Cardiac fibroblast (primary cell): Measurements from ENCODE around the gene EYA4.

Experiments used
- DNase-seq, 2 donors: peaks; one replicate each; pipeline versions ENCODE4 v3.0.0 to v3.0.0-alpha.2; 2010; ENCODE audit warnings: low read depth in 2 of 2
- H3K4me3 ChIP-seq, 2 donors: replicated peaks in 1 of 2; 1 replicate in 1 of 2; 2 replicates in 1 of 2; pipeline ENCODE4 v1.5.1; 2011; ENCODE audit warnings: low read depth in 2 of 2, low read length in 2 of 2, mild to moderate bottlenecking in 2 of 2, moderate library complexity in 1 of 2
- TF ChIP-seq, protein P1 (sequence below): IDR thresholded peaks from one replicate; pipeline ENCODE4 v1.5.1; 2011; ENCODE audit warnings: low read depth, mild to moderate bottlenecking, low read length, inconsistent platforms

EYA4 gene

DNA sequence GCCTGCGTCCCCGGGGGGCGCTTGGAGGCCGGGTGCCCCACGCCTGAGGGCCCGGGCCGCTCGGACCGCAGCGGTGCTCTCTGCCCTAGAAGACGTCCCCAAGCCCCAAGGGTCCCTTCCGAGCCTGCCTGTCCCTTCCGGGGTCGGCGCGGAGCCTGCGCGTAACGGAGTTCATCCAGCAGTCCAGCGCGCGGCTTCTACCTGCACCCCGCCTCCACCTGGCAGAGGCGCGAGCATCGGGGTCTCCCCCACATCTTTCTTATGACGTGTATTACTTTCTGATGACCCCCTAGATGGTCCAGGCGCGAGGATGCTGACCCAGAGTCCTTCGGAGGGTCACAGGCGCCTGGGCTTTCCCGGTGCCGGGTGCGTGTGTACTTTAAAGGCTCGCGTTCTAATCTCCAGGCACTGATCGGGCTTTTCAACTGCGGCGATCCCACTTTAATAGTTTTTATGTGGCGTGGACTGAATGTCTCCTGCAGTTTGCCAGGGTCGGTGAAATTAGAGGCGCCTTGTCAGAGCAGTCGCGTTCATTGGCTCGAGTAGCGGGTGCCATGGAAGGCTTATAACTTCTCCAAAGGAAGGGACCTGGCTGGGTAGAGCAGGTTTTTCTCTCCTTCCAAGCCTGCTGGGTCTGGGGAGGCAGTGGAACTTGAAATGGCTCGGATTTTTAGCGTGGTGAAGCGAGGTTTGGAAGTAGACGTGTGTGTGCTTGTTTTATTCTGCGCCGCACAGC lies 912 bp downstream of the EYA4 start:
- TF ChIP-seq, protein P1, sequence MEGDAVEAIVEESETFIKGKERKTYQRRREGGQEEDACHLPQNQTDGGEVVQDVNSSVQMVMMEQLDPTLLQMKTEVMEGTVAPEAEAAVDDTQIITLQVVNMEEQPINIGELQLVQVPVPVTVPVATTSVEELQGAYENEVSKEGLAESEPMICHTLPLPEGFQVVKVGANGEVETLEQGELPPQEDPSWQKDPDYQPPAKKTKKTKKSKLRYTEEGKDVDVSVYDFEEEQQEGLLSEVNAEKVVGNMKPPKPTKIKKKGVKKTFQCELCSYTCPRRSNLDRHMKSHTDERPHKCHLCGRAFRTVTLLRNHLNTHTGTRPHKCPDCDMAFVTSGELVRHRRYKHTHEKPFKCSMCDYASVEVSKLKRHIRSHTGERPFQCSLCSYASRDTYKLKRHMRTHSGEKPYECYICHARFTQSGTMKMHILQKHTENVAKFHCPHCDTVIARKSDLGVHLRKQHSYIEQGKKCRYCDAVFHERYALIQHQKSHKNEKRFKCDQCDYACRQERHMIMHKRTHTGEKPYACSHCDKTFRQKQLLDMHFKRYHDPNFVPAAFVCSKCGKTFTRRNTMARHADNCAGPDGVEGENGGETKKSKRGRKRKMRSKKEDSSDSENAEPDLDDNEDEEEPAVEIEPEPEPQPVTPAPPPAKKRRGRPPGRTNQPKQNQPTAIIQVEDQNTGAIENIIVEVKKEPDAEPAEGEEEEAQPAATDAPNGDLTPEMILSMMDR, result no peak
- DNase-seq, result peak; percentile 10 to 50
- H3K4me3 ChIP-seq, result peak overlapping the region; percentile 42 to 51

DNA sequence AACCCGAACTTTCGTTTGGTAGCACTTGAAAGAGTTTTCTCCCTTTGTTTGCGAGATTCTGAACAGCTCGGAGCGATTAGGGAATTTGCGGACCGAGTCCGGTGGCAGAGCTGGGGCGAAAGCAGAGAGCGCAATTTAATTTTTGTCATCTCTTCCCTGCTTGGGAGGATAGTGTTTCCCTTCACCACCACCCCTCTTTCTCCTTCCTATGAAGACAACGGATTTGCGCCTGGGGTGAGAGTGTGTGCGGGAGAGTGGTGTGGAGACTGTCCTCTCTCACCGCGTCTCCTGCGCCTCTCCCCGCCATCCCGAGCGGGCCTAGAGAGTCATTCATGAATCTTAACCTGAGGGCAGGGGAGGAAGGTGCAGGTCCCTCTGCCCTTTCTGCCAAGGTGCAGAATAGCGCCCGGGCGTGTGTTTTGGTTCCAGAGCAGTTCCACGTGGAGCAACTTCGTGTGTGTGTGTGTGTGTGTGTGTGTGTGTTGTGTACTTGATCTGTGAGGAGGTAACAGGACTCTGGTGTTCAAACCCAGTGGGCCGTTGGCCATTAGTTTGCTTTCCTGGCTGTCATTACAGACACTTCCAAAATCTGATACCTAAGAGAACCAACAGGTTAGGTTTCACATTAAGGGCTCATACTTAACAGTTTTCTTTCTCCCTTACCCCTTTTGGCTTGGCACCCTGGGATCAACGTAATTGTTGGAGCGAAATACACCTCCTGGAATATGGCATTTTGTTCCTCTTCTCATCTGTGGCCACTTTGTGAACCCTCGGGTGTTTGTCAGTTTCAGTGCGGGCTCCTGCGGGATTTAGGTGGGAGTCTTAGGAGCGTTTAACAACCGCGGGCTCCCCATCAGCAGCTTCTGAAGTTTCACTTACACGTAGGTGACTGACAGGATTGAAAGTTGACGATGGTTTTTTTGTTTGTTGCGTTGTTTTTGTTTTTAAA lies 1.8 kb downstream of the EYA4 start:
- H3K4me3 ChIP-seq, result peak overlapping the region; percentile 42 to 51
- TF ChIP-seq, protein P1, result no peak
- peak in 1 of 2 donors; percentile 12 for DNase-seq

DNA sequence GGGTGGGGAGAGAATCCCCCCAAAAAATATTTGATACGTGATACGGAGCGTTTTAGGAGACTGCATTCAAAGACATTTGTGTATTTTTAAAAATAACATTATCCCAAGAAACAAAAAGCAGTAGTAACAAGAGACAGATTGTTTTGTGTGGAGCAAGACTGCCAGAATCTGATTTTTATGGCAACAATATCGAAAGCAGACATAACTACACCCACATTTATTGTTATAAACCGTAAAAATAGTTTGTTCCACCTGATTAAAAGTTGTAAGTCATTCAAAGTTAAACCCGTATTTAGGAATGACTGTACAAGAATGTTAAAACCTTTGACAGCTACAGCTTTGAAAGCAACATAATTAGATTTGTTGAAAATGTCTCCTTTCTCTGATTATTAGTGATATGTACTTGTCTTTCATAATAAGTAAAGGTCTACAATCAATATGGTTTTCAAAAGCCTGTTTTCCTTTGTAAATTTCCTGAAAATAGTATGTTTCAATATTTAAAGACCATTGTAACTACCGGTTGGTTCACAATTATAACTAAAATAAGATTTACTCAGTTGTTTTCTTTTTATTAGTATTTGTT lies 2.7 kb downstream of the EYA4 start:
- TF ChIP-seq, protein P1, result no peak
- H3K4me3 ChIP-seq, result no peak overlapping the region
- peak in 1 of 2 donors; percentile 6 for DNase-seq

DNA sequence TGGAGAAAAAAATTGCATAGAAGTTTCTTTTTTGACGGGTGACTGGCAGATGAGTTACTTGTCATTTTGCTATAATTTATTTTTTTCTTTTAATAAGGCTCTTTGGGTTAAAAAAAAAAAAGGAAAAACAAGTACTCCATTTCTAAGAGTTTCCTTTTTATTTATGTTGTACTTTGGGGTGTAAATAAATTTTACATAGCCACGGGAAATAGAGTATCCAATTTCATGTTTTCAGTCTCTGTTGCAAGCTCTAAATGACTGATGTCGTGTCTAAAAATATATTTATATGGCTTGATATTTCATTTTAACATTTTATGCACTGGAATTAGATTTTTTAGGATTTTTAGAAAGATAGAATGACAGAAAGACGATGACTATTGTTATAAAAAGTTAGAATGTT lies 3.4 kb downstream of the EYA4 start:
- DNase-seq, result no peak
- H3K4me3 ChIP-seq, result no peak overlapping the region
- TF ChIP-seq, protein P1, result no peak

DNA sequence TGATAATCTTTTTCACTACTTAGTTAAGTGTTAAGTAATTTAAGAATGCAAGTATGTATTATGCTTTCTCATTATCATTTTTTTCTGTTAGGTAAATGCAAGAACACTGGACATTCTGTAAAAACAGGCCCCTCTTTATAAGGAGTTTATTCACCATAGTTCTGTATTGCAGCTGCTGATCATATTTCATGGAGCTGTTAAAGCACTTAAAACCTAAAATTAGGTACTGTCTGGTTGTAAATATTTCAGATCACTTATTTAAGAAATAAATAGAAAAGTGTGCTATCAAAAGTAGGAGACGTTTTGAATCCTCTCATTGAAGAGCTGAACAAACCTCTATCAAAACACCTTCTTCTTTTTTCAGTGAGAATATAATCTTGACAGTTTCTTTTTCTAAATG lies 3.9 kb downstream of the EYA4 start:
- H3K4me3 ChIP-seq, result no peak overlapping the region
- TF ChIP-seq, protein P1, result no peak
- DNase-seq, result no peak

DNA sequence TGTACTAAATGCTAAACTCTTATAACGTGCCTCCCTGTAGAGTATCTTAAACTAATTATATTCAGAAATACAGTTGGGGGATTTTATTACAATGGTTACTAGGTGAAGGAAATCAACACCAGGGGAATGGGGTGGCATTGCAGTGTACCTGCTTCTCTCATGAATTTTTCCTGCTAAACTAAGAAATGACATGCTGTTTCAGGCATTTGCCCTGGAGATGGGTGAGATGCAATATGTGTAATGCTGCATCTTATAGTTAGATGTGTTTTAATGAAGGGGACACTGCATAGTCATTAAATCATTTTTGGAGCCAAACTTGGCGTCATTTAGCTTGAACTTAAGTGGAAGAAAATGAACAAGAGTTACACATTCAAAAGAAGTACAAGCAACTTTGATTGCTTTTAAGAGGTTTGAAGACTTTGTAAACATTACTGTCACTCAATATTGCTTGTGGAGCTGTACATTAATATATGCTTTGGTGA lies 4.3 kb downstream of the EYA4 start:
- TF ChIP-seq, protein P1, result no peak
- H3K4me3 ChIP-seq, result no peak overlapping the region
- no peak for DNase-seq
